ENCODE results near the gene MTG2. TPM values are rescaled to one million over a fixed set of nuclear protein-coding genes. Genes with fewer than 3 reads are reported as not detected.

The MTG2 gene
- total RNA-seq, 1 donor from 2014 or later: 17.5 TPM

DNA sequence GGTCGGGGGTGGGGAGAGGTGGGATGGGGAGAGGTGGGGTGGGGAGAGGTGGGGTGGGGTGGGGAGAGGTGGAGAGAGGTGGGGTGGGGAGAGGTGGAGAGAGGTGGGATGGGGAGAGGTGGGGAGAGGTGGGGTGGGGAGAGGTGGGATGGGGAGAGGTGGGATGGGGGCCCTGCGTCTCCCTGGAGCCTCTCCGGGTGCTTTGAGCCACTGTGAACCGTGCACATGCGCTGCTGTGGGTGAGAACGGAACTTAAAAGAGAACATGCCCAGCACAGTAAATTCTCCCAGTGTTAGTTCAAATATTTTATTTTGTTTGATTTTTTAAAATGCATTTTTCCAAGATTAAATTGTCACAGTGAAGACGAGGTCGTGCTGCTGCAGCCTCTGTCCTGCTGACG is 22.6 kb upstream of the MTG2 start:
- DNase-seq (ENCODE audit: low spot score in 2 of 2): no peak
- no peak for FAIRE-seq

DNA sequence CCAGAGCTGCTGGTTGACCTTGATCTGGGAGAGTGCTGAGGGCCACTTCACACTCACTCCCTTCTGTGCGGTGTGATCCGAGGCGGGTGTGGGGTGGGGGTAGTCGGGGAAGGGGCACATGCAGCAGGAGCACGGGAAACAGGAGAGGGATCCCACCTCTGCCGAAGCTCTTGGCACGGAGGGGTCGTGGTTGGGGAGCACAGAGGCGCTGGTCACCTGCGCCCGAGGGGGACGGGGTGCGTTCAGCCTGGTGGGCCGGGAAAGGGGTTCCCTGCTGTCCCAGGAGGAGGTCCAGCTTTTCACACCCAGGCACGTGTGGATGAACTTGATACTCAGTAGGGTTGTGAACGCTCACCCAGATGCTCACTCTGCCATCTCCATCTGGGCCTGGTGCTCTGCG is 22.0 kb upstream of the MTG2 start:
- DNase-seq (ENCODE audit: low spot score in 2 of 2): no peak
- no peak for FAIRE-seq

DNA sequence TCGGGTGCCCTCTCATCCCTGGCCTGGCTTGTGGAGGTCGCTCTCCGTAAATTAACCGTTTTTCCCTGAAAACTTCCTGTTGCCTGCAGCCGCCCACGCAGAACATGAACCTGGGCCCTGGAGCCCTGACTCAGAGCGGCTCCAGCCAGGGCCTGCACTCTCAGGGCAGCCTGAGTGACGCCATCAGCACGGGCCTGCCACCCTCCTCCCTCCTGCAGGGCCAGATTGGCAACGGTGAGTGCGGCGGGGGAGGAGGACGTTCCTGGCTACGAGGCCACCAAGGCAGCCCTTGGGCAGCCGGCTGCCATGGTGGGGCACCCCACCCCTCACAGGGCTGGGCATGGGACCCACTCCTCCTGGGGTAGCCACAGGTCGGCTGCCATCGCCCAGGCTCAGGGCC is 21.5 kb upstream of the MTG2 start:
- DNase-seq (ENCODE audit: low spot score in 2 of 2) (no peak), FAIRE-seq (no peak)

DNA sequence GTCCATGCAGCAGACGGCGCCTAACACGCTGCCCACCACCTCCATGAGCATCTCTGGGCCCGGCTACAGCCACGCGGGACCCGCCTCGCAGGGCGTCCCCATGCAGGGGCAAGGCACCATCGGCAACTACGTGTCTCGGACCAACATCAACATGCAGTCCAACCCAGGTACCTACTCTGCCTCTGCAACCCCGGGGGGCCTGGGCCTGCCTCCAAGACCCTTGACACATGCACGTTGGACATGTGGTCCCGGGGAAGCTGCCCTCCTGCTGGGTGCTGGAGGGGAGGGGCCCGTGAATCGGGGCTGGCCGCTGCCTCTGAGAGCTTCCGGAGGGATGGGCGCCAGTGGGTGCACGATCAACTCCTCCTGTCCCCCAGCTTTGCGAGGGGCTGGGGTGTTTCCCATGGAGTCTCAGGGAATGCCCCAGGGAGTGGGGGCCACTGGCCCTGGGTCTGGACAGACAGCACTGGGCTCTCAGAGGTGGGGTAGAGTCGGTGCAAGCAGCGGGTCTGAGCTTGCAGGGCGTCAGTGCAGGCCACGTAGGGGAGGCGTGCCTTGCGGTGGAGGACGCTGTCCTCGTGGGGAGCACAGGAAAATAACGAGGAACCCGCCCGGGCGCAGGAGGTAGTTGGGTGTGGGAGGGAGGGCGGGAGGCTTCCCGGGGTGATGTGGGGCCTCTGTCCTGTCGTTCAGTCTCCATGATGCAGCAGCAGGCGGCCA is 19.9 kb upstream of the MTG2 start:
- DNase-seq (ENCODE audit: low spot score in 2 of 2) (no peak), FAIRE-seq (no peak)

DNA sequence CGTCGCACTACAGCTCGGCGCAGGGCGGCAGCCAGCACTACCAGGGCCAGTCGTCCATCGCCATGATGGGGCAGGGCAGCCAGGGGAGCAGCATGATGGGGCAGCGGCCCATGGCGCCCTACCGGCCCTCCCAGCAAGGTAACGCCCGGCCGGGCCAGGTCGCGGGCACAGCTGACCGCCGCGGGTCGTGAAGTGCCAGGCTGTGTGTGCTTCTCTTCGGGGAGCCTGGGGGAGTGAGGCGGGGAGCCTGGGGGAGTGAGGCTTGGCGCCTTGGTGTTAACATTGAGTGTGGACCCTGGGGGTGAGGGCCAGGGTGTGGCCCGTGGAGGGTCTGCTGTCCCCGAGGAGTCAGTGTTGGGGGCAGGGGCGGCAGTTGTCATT is 19.4 kb upstream of the MTG2 start:
- DNase-seq (ENCODE audit: low spot score in 2 of 2) (no peak), FAIRE-seq (no peak)

DNA sequence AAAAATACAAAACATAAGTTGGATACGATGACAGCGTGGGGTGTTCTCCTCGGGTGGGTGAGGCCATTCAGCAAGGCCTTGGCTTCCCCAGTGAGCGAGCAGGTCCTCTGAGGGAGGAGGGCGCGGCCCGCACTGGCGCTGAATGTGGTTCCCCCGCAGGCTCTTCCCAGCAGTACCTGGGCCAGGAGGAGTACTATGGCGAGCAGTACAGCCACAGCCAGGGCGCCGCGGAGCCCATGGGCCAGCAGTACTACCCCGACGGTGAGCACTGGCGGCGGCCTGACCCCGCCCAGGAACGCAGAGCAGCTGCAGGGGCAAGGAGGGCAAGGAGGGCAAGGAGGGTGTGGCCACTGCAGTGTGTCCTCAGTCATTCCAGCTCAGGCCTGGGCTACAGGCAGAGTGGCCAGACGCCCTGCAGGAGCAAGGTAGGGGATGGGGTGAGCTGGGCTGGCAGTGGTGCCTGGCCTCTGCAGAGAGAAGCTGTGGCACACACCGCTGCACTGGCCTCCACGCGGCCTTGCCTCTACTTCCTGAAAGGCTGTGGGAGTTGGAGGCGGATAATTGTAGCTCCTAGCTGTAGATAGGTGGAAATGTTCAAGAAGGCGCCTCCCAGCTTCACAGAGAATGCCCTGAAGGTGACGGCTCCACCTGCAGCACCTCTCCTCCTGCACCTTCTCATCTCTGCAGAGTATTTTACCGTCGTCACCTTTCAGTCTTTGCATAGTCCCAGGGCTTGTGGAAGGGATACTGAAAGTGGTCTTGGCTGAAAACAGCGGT is 18.7 kb upstream of the MTG2 start:
- no peak for DNase-seq (ENCODE audit: low spot score in 2 of 2)
- FAIRE-seq: no peak

DNA sequence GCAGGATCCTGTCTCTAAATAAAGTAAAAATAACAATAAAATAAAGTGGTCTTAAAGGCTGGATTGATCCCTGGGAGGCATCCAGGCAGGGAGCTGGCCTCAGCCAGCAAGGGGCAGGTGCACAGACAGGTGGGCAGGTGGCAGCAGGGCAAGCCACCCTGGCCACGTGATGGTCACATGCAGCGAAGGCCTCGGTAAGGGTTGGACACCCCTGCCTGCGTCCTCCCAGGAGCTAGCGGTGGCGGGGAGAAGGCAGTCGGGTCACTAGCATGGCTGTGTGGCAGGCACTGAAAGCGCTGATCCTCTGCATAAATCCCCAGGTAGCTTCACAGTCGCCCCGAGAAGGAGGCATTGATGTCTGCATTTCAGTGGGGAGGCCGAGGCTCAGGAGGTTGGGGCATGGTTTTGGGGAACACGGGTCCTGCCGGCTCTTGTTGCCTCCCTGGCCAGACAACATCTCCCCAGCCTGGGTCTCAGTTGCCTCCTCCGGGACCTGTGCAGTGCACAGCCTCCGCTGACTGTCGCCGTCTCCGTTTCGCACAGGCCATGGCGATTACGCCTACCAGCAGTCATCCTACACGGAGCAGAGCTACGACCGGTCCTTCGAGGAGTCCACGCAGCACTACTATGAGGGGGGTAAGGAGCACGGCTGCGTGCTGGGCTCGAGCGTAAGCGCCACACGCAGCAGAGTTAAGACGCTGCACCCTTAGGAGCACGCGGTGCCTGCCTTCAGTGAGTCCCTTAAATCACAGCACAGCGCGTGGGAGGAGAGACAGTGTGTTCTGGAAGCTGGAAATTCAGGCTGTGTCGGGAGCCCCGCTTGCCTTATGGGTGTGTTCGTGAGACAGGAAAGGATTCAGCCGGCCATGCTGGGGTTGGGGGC is 17.7 kb upstream of the MTG2 start:
- no peak for FAIRE-seq
- DNase-seq (ENCODE audit: low spot score in 2 of 2): no peak

DNA sequence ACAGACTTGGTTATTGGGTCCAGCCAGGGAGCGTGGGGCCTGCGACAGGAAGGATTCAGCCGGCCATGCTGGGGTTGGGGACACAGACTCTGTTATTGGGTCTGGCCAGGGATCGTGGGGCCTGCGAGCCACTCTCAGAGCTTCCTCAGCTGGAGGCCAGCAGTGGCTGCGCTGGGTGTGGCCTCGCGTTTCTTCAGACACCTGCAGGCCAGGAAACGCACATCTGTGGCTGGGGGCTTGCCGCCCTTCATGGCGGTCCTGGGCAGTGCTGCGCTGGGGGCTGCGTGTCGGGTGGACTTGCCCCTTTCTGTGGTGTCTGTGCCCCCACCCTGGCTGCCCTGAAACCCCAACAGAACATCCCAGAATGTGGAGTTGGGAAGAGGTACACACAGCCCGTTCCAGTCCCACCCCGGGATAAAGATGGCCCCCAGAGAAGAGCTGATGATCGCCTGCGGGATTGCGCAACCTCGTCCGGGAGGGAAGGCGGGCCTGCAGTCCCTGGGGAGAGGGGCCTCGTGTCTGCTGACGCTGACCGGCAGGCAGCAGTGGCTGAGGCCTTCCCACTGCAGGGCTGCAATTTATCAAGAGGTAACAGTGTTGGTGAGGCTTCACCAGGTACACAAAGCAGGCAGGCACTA is 16.9 kb upstream of the MTG2 start:
- FAIRE-seq: no peak
- no peak for DNase-seq (ENCODE audit: low spot score in 2 of 2)

DNA sequence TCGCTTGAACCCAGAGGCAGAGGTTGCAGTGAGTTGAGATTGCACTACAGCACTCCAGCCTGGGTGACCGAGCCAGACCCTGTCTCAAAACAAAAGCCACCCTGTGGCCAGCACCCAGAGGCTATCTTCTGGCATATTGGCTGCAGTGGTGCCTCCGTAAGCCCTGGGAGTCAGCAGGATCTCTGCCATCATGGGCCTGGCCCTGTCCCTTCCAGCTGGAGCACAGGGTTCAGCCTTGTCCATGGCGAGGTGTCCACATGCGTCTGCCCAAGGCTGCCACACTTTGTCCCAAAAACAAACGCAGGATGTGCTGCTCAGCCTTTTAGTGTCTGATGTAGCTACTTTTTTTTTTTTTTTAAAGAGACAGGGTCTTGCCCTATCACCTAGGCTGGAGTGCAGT is 15.4 kb upstream of the MTG2 start:
- DNase-seq (ENCODE audit: low spot score in 2 of 2) (no peak), FAIRE-seq (no peak)

DNA sequence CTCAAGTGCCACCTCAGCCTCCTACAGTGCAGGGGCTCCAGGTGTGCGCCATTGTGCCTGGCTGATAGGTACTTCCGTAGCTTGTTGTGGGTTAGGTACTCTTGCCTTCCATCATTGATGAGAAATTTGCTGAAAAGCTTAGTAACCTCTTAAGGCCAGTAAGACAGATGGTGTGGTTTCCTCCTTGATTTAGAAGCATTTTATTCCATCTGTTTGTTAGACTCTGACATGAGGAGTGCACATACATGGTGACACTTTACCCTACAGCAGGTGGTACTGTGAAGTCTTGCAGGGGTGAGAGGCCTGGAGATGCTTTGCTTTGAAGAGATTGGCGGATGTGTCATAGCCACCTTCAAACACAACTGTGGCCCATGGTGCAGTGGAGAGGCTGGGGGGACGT is 14.8 kb upstream of the MTG2 start:
- no peak for DNase-seq (ENCODE audit: low spot score in 2 of 2)
- no peak for FAIRE-seq

DNA sequence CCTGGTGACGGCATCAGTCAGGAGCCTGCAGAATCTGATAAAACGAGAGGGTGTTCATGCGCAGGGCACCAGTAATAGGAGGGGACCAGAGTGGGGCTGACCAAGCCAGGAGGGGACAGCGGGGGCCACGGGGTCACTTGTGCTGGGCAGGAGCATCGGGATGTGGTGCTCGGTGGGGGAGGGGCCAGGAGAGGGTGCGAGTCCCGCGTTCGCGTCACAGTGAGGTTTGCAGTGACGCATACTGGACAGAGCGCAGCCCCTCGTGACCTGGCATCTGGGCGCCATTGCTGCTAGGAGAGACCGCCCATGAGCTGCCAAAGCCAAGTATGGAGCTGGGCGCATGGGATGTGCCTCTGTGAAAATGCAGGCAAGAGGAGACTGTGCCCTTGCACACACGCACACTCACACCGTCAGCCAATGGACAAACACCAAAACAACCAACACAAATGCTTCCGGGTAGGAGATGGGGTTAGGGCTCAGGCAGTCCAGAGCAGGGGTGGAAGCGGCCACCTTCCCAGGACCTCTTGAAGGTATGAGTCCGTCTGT is 13.9 kb upstream of the MTG2 start:
- DNase-seq (ENCODE audit: low spot score in 2 of 2) (no peak), FAIRE-seq (no peak)

DNA sequence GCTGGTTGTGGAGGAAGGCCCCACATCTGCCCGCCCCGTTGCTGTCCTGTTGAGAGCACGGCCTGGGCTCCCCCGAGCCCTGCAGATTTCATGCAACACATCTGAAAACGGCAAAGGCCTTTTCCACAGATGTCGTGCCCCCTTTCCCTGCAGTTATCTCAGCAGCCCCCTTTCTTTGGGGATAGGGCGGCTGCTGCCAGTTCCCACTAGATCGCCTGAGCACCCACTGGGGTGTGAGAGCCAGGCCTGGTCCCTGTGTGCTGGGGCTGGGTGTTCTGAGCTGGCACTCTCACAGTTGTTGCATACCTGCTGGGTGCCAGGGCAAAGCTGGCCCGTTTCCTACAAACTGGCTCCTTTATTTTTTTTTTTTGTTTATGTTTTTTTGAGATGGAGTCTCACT is 12.3 kb upstream of the MTG2 start:
- FAIRE-seq: no peak

DNA sequence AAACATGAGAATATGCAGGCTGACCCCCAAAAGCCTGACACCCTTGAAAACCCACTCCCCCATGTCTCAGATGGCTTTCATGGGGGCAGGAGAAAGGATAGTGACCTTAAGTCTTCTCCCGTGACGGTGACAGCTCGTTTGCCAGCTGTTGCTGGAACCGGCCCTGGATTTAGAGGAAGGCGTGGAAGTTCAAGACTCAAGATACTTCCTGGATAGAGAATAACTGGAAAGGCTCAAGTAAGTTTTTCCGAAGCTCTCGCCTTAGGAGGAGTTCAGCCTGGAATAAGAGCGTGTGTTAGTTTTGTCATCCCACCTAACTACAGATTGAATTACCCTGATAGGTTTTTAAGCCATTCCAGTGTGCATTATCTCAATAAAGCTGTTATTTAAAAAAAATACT is 11.6 kb upstream of the MTG2 start:
- FAIRE-seq: no peak
- no peak for DNase-seq (ENCODE audit: low spot score in 2 of 2)

More for the DNA sequence above, 12.3 kb upstream of the MTG2 start:
- no peak for DNase-seq (ENCODE audit: low spot score in 2 of 2)

DNA sequence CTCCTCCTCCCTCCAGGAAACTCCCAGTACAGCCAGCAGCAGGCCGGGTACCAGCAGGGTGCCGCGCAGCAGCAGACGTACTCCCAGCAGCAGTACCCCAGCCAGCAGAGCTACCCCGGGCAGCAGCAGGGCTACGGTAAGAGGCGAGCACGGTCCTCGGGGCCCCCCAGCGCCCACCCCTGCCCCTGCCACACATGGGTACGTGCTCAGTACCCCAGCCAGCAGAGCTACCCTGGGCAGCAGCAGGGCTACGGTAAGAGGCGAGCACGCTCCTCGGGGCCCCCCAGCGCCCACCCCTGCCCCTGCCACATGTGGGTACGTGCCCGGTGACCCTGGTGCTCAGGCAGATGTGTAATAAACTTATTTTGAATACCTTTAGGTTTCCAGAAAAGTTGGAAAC is 10.2 kb upstream of the MTG2 start:
- DNase-seq (ENCODE audit: low spot score in 2 of 2): no peak

DNA sequence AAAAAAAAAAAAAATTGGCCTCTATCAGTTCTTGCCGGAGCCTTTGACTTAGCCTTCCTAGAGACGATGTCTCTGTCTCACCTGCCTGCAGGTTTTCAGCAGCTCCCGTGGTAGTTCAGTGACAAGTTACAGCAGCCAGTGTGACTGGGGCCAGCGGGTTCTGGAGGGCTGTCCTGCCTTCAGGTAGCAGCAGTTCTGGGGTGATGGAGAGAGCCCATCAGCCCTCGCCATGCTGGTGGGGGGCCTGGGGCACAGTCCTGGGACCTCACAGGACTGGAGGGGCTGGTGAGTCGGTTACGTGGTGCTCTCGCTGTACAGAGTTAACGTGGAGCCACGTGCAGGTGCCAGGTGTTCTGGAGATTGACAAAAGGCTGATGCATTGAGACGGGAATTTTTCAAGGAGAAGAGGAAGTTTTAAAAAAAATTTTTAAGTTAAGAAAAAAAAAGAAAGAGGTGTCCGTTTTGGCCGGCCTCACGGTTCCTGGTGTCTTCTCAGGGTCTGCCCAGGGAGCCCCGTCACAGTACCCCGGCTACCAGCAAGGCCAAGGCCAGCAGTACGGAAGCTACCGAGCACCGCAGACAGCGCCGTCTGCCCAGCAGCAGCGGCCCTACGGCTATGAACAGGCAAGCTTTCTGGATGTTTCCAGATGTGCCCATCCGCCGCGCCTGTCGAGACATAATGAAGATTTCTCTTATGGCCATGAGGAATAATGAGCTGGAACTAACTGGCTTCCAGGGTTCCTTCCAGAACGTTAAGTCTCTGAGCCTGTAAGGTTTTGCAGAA is 8.6 kb upstream of the MTG2 start:
- DNase-seq (ENCODE audit: low spot score in 2 of 2) (no peak), FAIRE-seq (no peak)

More for the DNA sequence above, 10.2 kb upstream of the MTG2 start:
- FAIRE-seq: no peak

DNA sequence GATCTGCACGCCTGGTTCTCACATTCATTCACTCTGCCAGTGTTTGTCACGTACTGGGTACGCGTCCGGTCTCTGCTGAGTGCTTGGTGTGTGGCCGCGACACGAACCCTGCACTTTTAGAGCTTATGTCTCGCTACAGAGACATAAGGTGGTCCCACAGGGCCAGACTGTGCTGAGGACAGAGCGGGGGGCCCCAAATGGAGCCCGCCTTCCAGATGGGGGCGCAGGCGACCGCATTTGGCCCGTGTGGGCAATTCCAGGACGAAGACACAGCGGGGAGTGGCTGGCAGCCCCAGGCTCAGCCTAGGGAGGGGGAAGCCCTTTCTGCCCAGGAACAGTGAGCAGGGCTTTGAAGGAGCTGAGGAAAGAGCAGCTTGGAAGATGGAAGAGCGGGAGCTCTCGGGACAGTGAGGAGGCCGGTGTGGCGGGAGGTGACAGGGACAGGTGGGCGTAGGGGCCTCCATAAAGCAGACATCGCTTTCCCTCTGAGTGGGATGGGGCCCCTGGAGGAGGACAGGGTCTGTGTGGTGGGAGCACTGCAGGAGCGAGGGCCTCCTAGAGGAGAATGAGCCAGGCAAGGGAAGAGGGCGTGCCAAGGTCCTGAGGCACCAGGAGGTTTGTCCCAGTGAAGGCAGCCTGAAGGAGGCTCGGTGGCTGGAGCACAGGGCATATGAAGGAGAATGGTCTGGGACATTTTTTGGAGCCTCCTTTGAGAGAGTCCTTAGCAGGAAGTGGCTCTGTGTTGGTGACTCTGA is 7.8 kb upstream of the MTG2 start:
- no peak for FAIRE-seq

DNA sequence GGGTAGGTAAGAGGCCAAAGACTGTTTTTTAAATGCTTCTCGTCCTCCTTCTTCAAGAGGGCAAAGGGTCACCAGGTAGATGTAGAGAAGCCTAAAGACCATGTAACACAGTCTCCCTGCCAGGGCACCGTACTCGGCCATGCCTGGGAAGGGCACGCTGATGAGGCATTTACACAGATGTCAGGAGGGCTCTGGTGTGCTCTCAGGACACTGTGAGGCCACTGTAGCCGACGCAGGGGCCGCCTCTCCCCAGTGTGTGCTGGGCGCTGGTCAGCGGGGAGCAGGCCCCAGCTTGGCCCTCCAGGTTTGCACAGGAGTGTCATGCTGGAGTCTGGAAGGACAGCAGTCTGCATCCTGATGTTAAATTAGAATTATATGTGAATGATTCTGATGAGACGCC is 7.1 kb upstream of the MTG2 start:
- DNase-seq (ENCODE audit: low spot score in 2 of 2): no peak
- no peak for FAIRE-seq

More for the DNA sequence above, 7.8 kb upstream of the MTG2 start:
- no peak for DNase-seq (ENCODE audit: low spot score in 2 of 2)

DNA sequence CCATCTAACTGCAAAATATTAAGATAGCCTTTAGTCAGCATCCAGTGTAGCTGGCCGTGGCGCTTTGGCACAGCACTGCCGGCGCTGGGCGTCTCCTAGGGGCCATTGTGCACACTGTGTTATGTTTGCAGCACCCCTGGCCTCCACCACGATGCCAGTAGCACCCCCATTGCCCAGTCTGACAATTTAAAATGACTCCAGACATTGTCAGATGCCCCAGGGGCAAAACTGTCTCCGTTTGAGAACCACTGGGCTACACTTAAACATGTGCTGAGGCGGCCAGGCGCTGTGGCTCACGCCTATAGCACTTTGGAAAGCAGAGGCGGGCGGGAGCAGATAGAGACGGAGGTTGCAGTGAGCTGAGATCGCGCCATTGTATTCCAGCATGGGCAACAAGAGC is 6.0 kb upstream of the MTG2 start:
- FAIRE-seq (no peak), DNase-seq (ENCODE audit: low spot score in 2 of 2) (no peak)

DNA sequence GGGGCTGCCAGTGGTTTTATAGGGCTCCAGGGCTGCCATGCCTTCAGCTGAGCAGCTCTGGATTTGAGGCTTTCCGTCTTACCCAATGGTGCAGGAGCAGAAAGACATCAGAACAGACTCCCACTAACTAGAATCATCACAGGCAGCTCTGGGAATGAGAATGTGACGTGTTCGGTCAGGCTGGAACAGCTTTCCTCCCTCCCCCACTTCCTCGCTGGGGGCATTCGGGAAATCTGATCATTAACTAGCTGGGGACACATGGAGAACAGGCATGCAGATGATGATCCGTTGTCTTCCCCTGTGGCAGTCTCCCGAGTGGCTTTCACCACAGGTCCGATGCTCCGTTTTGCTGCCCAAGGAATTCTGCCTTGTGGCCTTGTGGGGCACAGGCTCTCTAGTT is 5.5 kb upstream of the MTG2 start:
- FAIRE-seq: no peak
- no peak for DNase-seq (ENCODE audit: low spot score in 2 of 2)
